ENCODE measurements around the gene USH2A.

The USH2A gene

DNA sequence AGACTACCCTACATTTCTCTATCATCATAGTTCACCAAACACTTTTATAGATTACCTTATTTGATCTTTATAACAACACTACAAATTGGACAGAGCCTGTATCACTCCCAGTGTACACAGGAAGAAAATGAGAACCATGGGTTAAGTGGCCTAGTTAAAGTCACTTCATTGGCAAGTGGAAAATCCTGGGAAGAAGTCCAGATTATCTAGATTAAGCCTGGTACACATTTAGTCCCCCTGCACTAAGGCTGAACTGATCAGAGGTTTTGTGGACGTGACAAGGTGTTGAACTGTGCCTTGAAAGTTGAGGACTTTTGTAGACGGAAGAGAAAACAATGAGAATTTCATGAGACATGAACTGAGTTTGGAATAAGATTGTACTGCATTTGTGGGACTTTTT is 7.5 kb upstream of the USH2A start:
- no peak overlapping the region for H3K4me3 ChIP-seq (ENCODE audit: low read depth, low read length)
- H3K9me3 ChIP-seq (ENCODE audit: severe bottlenecking) = no peaks in the 10 kb centered on the region
- no peaks in the 10 kb centered on the region for H3K36me3 ChIP-seq
- no peak for DNase-seq
- TF ChIP-seq, protein P1, sequence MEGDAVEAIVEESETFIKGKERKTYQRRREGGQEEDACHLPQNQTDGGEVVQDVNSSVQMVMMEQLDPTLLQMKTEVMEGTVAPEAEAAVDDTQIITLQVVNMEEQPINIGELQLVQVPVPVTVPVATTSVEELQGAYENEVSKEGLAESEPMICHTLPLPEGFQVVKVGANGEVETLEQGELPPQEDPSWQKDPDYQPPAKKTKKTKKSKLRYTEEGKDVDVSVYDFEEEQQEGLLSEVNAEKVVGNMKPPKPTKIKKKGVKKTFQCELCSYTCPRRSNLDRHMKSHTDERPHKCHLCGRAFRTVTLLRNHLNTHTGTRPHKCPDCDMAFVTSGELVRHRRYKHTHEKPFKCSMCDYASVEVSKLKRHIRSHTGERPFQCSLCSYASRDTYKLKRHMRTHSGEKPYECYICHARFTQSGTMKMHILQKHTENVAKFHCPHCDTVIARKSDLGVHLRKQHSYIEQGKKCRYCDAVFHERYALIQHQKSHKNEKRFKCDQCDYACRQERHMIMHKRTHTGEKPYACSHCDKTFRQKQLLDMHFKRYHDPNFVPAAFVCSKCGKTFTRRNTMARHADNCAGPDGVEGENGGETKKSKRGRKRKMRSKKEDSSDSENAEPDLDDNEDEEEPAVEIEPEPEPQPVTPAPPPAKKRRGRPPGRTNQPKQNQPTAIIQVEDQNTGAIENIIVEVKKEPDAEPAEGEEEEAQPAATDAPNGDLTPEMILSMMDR (IDR thresholded peaks at IDR 0.05; ENCODE audit: low read depth, low read length) = no peak
- no peaks in the 10 kb centered on the region for H3K27me3 ChIP-seq (ENCODE audit: insufficient read depth, low read depth, severe bottlenecking)
- no peak overlapping the region for H3K27ac ChIP-seq

DNA sequence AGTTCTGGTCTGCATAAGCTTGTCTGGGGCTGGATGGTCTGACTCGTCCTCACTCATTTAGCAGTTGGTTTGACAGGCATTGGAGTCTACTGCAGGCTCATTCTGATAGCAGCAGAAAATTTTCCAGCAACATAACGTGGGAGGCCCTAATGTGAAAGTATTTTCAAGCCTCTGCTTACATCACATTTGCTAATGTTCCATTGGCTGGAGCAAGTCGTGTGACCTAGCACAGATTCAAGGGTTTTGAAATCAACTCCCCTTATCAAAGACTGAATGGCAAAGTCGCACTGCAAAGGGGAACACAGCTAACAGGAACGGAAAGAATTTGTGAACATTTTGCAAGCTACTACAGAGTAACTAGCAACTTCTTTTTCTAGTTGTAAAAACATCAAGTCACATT is 2.3 kb upstream of the USH2A start:
- Histone ChIP-seq H3K27me3 (ENCODE audit: insufficient read depth, low read depth, severe bottlenecking) (no peaks in the 10 kb centered on the region), H3K4me3 (ENCODE audit: low read depth, low read length) (no peak overlapping the region), H3K9me3 (ENCODE audit: severe bottlenecking) (no peaks in the 10 kb centered on the region), H3K36me3 (no peaks in the 10 kb centered on the region), H3K27ac (no peak overlapping the region)
- TF ChIP-seq, protein P1 (IDR thresholded peaks at IDR 0.05; ENCODE audit: low read depth, low read length) = no peak
- peak; percentile 32 for DNase-seq

DNA sequence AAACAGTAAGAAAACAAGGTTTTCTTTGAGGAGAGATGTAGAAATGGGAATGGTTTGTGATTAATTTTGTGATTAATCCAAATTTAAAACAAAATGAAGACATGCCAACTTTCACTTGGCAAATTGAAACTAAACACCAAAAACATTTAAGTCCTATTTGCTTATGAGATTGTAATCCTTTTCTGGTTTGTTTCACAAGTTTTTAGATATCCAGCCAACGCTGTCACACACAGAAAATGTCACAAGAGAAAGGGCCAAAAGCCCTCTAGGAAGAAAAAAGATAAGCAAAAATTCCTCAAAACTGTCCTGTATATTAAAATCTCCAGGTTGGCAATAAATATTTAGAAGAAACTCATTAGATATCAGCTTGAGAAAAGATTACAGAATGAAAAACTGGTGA is 2.5 kb downstream of the USH2A start:
- DNase-seq = no peak
- H3K9me3 ChIP-seq (ENCODE audit: severe bottlenecking) = no peaks in the 10 kb centered on the region
- H3K36me3 ChIP-seq = no peaks in the 10 kb centered on the region
- TF ChIP-seq, protein P1 (IDR thresholded peaks at IDR 0.05; ENCODE audit: low read depth, low read length) = no peak
- H3K27me3 ChIP-seq (ENCODE audit: insufficient read depth, low read depth, severe bottlenecking) = no peaks in the 10 kb centered on the region
- no peak overlapping the region for H3K4me3 ChIP-seq (ENCODE audit: low read depth, low read length)
- H3K27ac ChIP-seq = no peak overlapping the region

GRCh38 chr1:216420263-216420662 is 3.0 kb downstream of the USH2A start:
- DNase-seq = no peak
- no peaks in the 10 kb centered on the region for H3K9me3 ChIP-seq (ENCODE audit: severe bottlenecking)
- no peaks in the 10 kb centered on the region for H3K36me3 ChIP-seq
- no peaks in the 10 kb centered on the region for H3K27me3 ChIP-seq (ENCODE audit: insufficient read depth, low read depth, severe bottlenecking)
- TF ChIP-seq, protein P1 (IDR thresholded peaks at IDR 0.05; ENCODE audit: low read depth, low read length) = no peak
- H3K4me3 ChIP-seq (ENCODE audit: low read depth, low read length) = no peak overlapping the region
- no peak overlapping the region for H3K27ac ChIP-seq

DNA sequence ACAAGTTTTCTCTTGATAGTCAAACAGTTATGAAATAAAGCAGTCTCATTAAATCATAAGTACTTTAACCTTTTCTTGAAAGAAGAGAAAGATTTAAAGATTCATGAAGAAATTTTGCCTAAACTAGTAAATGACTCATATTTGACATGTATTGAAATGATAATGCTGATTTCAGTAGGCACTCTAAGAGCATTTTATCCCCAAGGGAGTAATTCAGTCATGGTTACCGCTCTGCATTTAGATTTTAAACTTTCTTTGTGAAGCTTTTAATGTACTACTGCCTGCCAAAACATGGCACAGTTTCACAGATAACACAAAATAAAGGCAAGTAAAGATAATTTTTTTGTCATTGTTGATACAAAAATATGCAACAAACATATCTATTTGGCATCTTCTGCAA is 6.8 kb downstream of the USH2A start:
- Histone ChIP-seq H3K9me3 (ENCODE audit: severe bottlenecking) (no peaks in the 10 kb centered on the region), H3K4me3 (ENCODE audit: low read depth, low read length) (no peak overlapping the region), H3K36me3 (no peaks in the 10 kb centered on the region), H3K27me3 (ENCODE audit: insufficient read depth, low read depth, severe bottlenecking) (no peaks in the 10 kb centered on the region), H3K27ac (no peak overlapping the region)
- DNase-seq = no peak
- TF ChIP-seq, protein P1 (IDR thresholded peaks at IDR 0.05; ENCODE audit: low read depth, low read length) = no peak

GRCh38 chr1:216410026-216410425 is 13.2 kb downstream of the USH2A start:
- TF ChIP-seq, protein P1 (IDR thresholded peaks at IDR 0.05; ENCODE audit: low read depth, low read length) = no peak
- Histone ChIP-seq H3K4me3 (ENCODE audit: low read depth, low read length) (no peak overlapping the region), H3K27ac (no peak overlapping the region), H3K36me3 (no peaks in the 10 kb centered on the region), H3K27me3 (ENCODE audit: insufficient read depth, low read depth, severe bottlenecking) (no peaks in the 10 kb centered on the region), H3K9me3 (ENCODE audit: severe bottlenecking) (no peaks in the 10 kb centered on the region)
- no peak for DNase-seq

Measured in WERI-Rb-1 (cell line).